Subcutaneous adipose tissue (tissue), 4 donors: ENCODE data around the gene MRPL48. TPM values are rescaled to one million over a fixed set of nuclear protein-coding genes. Genes with fewer than 3 reads are reported as not detected.

Experiments
- total RNA-seq, 4 donors: library from RNA; depleted of rRNA; stranded (reverse); fragments of >200 nt; gene quantifications; one replicate each; pipeline ENCODE4 v1.1.0, GENCODE V29; 2016
- TF ChIP-seq, protein P1 (sequence below): fragments of 450-650 bp; IDR thresholded peaks from one replicate; pipeline ENCODE4 v1.5.1; 2016; ENCODE audit warnings: low read depth, mild to moderate bottlenecking, control low read depth, antibody characterized with exemption, moderate library complexity

Gene MRPL48
- total RNA-seq, 4 donors from 2014 or later, result 8.2 to 12.4 (median 10.6) TPM

DNA sequence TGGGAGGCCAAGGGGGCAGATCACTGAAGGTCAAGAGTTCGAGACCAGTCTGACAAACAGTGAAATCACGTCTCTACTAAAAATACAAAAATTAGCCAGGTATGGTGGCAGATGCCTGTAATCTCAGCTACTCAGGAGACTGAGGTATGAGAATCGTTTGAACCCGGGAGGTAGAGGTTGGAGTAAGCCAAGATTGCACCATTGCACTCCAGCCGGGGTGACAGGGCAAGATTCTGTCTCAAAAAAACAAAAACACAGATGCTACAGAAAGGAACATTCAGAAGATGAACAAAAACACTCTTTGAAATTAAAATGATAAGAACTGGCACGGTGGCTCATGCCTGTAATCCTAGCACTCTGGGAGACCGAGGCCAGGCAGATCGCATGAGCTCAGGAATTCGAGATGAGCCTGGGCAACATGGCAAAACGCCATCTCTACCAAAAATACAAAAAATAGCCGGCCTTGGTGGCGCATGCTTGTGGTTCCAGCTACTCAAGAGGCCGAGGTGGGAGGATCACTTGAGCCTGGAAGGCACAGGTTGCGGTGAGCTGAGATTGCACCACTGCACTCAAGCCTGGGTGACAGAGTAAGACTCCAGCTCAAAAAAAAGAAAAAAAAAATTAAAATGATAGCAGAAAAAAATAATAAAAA is 35.3 kb upstream of the MRPL48 start:
- TF ChIP-seq, protein P1, sequence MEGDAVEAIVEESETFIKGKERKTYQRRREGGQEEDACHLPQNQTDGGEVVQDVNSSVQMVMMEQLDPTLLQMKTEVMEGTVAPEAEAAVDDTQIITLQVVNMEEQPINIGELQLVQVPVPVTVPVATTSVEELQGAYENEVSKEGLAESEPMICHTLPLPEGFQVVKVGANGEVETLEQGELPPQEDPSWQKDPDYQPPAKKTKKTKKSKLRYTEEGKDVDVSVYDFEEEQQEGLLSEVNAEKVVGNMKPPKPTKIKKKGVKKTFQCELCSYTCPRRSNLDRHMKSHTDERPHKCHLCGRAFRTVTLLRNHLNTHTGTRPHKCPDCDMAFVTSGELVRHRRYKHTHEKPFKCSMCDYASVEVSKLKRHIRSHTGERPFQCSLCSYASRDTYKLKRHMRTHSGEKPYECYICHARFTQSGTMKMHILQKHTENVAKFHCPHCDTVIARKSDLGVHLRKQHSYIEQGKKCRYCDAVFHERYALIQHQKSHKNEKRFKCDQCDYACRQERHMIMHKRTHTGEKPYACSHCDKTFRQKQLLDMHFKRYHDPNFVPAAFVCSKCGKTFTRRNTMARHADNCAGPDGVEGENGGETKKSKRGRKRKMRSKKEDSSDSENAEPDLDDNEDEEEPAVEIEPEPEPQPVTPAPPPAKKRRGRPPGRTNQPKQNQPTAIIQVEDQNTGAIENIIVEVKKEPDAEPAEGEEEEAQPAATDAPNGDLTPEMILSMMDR, result no peak

- TF ChIP-seq, protein P1, result no peak
Observed at GRCh38 chr11:73752903-73753302, 34.8 kb upstream of the MRPL48 start.

GRCh38 chr11:73753938-73754337 is 33.7 kb upstream of the MRPL48 start:
- TF ChIP-seq, protein P1, result no peak

DNA sequence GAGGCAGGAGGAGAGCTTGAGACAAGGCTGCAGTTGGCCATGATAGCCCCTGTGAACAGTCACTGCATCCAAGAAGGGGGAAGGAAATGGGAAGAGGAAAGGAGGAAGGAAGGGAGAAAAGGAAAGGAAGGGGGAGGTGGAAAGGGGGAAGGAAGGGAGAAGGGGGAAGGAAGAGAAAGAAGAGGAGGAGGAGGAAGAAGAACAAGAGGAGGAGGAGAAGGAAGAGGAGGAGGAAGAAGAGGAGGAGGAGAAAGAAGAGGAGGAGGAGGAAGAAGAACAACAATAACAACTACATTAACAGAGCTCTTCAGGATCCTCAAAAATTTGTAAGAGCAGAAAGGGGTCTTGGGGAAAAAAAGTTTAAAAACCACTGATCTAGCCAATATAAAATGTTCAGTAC is 32.0 kb upstream of the MRPL48 start:
- TF ChIP-seq, protein P1, result no peak

DNA sequence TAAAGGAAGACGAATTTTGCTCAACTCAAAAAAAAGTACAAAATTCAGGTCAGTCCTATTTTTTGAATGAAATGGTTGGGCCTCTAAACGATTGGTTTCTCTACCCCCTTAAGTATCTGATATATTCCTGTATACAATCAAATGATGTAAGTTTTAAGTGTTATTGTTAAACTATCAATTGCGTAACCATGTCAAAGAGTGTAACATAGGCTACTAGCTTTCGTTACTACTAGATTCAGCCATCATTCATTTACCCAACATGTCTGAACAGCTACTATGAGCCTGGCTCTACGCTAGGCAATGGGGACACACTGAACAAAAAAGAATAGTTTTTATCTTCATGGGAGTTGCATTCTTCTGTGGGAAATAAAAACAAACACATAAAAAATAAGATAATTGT is 30.1 kb upstream of the MRPL48 start:
- TF ChIP-seq, protein P1, result no peak

- TF ChIP-seq, protein P1, result no peak
Observed at GRCh38 chr11:73758451-73758850, 29.2 kb upstream of the MRPL48 start.

GRCh38 chr11:73759610-73760134 is 28.0 kb upstream of the MRPL48 start:
- TF ChIP-seq, protein P1, result no peak
